ENCODE results near the gene EPAS1.

DNA sequence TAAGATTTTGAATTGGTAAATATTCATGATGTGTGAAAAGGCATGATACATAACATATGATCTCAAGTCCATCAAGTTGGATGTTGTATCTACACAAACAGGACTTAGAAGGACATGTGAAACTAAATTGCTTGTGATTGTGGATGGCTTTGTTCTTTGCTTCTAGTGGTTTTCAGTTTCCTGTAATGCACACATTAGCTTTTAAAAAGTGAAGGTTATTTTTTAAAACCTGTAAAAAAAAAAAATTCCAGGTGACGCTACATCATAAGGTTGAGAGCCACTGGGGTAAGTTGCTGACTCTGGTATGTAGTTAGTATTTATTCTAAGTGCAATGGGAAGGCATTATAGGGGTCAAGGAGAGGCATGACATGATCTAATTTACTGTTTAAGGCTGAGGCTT lies 133.8 kb downstream of the EPAS1 start:
- no peak for TF ChIP-seq EZH2 (IDR thresholded peaks at IDR 0.05)
- no peak for TF ChIP-seq CTCF (IDR thresholded peaks at IDR 0.05)
